Thyroid gland (tissue), 4 donors: Measurements from ENCODE around the gene KRT33A. TPM values are rescaled to one million over a fixed set of nuclear protein-coding genes. Genes with fewer than 3 reads are reported as not detected.

Experiments
- DNase-seq, 2 donors: peaks; one replicate each; pipeline ENCODE4 v3.0.0-alpha.2; 2019
- H3K27ac ChIP-seq, 3 donors: fragments of 200-600 bp; sonication (generic); 1 replicate in 2 of 3; 2 replicates in 1 of 3; pipeline ENCODE4 v1.5.1; 2016 to 2019; ENCODE audit warnings: mild to moderate bottlenecking in 1 of 3, moderate library complexity in 1 of 3
- H3K27me3 ChIP-seq: fragments of 200-600 bp; sonication (generic); one replicate; pipeline ENCODE4 v1.5.1; 2019
- H3K36me3 ChIP-seq, 2 donors: fragments of 200-600 bp; sonication (generic); one replicate each; pipeline ENCODE4 v1.5.1; 2016 to 2019
- H3K4me1 ChIP-seq, 2 donors: fragments of 200-600 bp; sonication (generic); one replicate each; pipeline ENCODE4 v1.5.1; 2017 to 2019
- H3K4me3 ChIP-seq, 3 donors: fragments of 200-600 bp; sonication (generic); replicated peaks in 1 of 3; 1 replicate in 2 of 3; 2 replicates in 1 of 3; pipeline ENCODE4 v1.5.1; 2016; ENCODE audit warnings: mild to moderate bottlenecking in 1 of 3
- H3K9me3 ChIP-seq: fragments of 200-600 bp; sonication (generic); one replicate; pipeline ENCODE4 v1.5.1; 2017
- CTCF ChIP-seq, 6 experiments: fragments of 200-600 bp in 3 of 6; fragments of 450-650 bp in 3 of 6; sonication (generic) in 3 of 6; IDR thresholded peaks; one replicate each; pipeline ENCODE4 v1.5.1; 2016 to 2019; ENCODE audit warnings: antibody characterized with exemption in 6 of 6, mild to moderate bottlenecking in 2 of 6, inconsistent platforms in 1 of 6, moderate library complexity in 1 of 6
- POLR2A ChIP-seq, 2 donors: fragments of 450-650 bp; IDR thresholded peaks; one replicate each; pipeline ENCODE4 v1.6.1; 2017; ENCODE audit warnings: antibody characterized with exemption in 2 of 2, mild to moderate bottlenecking in 2 of 2, moderate library complexity in 1 of 2
- WGBS, 2 donors: methylation state at CpG; one replicate each; pipeline ENCODE4 v1.1.5; 2017; 5-methylcytosine and 5-hydroxymethylcytosine counted together
- intact Hi-C: fragments of 100-400 bp; cut with DNase I; formaldehyde crosslinking; loops from one replicate; pipeline ENCODE4 v1.15.1; 2023
- total RNA-seq, 4 donors: library from RNA; depleted of rRNA; stranded (reverse); fragments of >200 nt; gene quantifications; one replicate each; pipeline ENCODE4 v1.2.3, GENCODE V29; 2016

The KRT33A gene
- total RNA-seq, 4 donors from 2014 or later: not detected

- intact Hi-C loops: no loop called here
- WGBS, 2 donors: 85 to 86% methylated on average over 2 of the region's 2 CpGs
- no peak for DNase-seq
- no peak overlapping the region for H3K27ac ChIP-seq
- no peaks in the 10 kb centered on the region for H3K36me3 ChIP-seq
- H3K27me3 ChIP-seq: no peaks in the 10 kb centered on the region
- H3K4me3 ChIP-seq: no peak overlapping the region
- TF ChIP-seq POLR2A (IDR thresholded peaks at IDR 0.05): no peak
- TF ChIP-seq CTCF (IDR thresholded peaks at IDR 0.05): no peak
- H3K4me1 ChIP-seq: no peaks in the 10 kb centered on the region
- no peaks in the 10 kb centered on the region for H3K9me3 ChIP-seq
Observed at GRCh38 chr17:41363881-41364280, 13.3 kb upstream of the KRT33A start.

- Histone ChIP-seq H3K4me3 (no peak overlapping the region), H3K27me3 (no peaks in the 10 kb centered on the region), H3K36me3 (no peaks in the 10 kb centered on the region), H3K9me3 (no peaks in the 10 kb centered on the region), H3K4me1 (no peaks in the 10 kb centered on the region), H3K27ac (no peak overlapping the region)
- DNase-seq: no peak
- 89 to 90% methylated on average over 5 of the region's 5 CpGs for WGBS, 2 donors
- intact Hi-C loops: no loop called here
- TF ChIP-seq CTCF (IDR thresholded peaks at IDR 0.05) (no peak), POLR2A (IDR thresholded peaks at IDR 0.05) (no peak)
Observed at GRCh38 chr17:41360296-41360995, 9.8 kb upstream of the KRT33A start.

GRCh38 chr17:41354536-41354935 is 3.9 kb upstream of the KRT33A start:
- Histone ChIP-seq H3K27me3 (no peaks in the 10 kb centered on the region), H3K4me1 (no peaks in the 10 kb centered on the region), H3K4me3 (no peak overlapping the region), H3K36me3 (no peaks in the 10 kb centered on the region), H3K9me3 (no peaks in the 10 kb centered on the region), H3K27ac (no peak overlapping the region)
- no peak for TF ChIP-seq POLR2A (IDR thresholded peaks at IDR 0.05)
- TF ChIP-seq CTCF (IDR thresholded peaks at IDR 0.05): no peak
- WGBS, 2 donors: 95 to 96% methylated on average over 4 of the region's 4 CpGs
- no peak for DNase-seq
- intact Hi-C loops: no loop called here

- Histone ChIP-seq H3K36me3 (no peaks in the 10 kb centered on the region), H3K27me3 (no peaks in the 10 kb centered on the region), H3K27ac (no peak overlapping the region), H3K9me3 (no peaks in the 10 kb centered on the region), H3K4me1 (no peaks in the 10 kb centered on the region), H3K4me3 (no peak overlapping the region)
- intact Hi-C loops: no loop called here
- no peak for DNase-seq
- TF ChIP-seq POLR2A (IDR thresholded peaks at IDR 0.05): no peak
- TF ChIP-seq CTCF (IDR thresholded peaks at IDR 0.05): no peak
- WGBS, 2 donors: 76 to 79% methylated on average over 7 of the region's 7 CpGs
Observed at GRCh38 chr17:41352597-41353366, 2.2 kb upstream of the KRT33A start.

GRCh38 chr17:41351177-41351576 is 549 bp upstream of the KRT33A start:
- WGBS, 2 donors: 88 to 93% methylated on average over 2 of the region's 2 CpGs
- no peaks in the 10 kb centered on the region for H3K4me1 ChIP-seq
- no peaks in the 10 kb centered on the region for H3K9me3 ChIP-seq
- intact Hi-C loops: no loop called here
- no peak for TF ChIP-seq POLR2A (IDR thresholded peaks at IDR 0.05)
- no peak for TF ChIP-seq CTCF (IDR thresholded peaks at IDR 0.05)
- DNase-seq: no peak
- no peaks in the 10 kb centered on the region for H3K27me3 ChIP-seq
- H3K36me3 ChIP-seq: no peaks in the 10 kb centered on the region
- H3K4me3 ChIP-seq: no peak overlapping the region
- no peak overlapping the region for H3K27ac ChIP-seq
